Measurements from ENCODE around the gene CABP5. TPM values are rescaled to one million over a fixed set of nuclear protein-coding genes. Genes with fewer than 3 reads are reported as not detected.

Gene CABP5
- total RNA-seq, 1 experiment from 2014 or later: not detected

Other genes starting within 250 kb of the CABP5 start
- gene TPRX1, start 239.5 kb downstream of the CABP5 start, total RNA-seq (2021): not detected in 3 replicates
- 0.17 to 0.53 TPM (median 0.25 TPM) in 3 replicates for gene CRX, start 222.1 kb downstream of the CABP5 start, total RNA-seq (2021)
- gene TPRX2, start 184.8 kb downstream of the CABP5 start, total RNA-seq (2021): not detected in 3 replicates
- 0.18 to 0.32 TPM (median 0.31 TPM) in 3 replicates for gene SULT2A1, start 157.8 kb downstream of the CABP5 start, total RNA-seq (2021)
- gene BSPH1, start 51.9 kb downstream of the CABP5 start, total RNA-seq (2021): not detected in 3 replicates
- not detected in 3 replicates for gene ELSPBP1, start 49.4 kb downstream of the CABP5 start, total RNA-seq (2021)
- 4.5 to 10.6 TPM (median 8.6 TPM) in 3 replicates for gene PLA2G4C, start 66.7 kb upstream of the CABP5 start, total RNA-seq (2021)
- 99.8 to 119 TPM (median 102 TPM) in 3 replicates for gene LIG1, start 126.3 kb upstream of the CABP5 start, total RNA-seq (2021)
- gene ZSWIM9, start 126.6 kb upstream of the CABP5 start, total RNA-seq (2021): 12.8 to 15.9 TPM (median 15.7 TPM) in 3 replicates
- gene CARD8, start 211.8 kb upstream of the CABP5 start, total RNA-seq (2021): 23.0 to 31.1 TPM (median 29.8 TPM) in 3 replicates
- 9.8 to 12.7 TPM (median 9.8 TPM) in 3 replicates for gene ZNF114, start 226.0 kb upstream of the CABP5 start, total RNA-seq (2021)

Data from WTC11 (cell line).